Measurements from ENCODE around the gene USP12. TPM values are rescaled to one million over a fixed set of nuclear protein-coding genes. Genes with fewer than 3 reads are reported as not detected.
"Not testable (repeated sequence)": the region's sequence is repeated elsewhere in the genome, so short reads cannot be mapped to it uniquely, and the experiment has no call there.

USP12 gene
- total RNA-seq, 1 donor from 2014 or later: 20.1 TPM

DNA sequence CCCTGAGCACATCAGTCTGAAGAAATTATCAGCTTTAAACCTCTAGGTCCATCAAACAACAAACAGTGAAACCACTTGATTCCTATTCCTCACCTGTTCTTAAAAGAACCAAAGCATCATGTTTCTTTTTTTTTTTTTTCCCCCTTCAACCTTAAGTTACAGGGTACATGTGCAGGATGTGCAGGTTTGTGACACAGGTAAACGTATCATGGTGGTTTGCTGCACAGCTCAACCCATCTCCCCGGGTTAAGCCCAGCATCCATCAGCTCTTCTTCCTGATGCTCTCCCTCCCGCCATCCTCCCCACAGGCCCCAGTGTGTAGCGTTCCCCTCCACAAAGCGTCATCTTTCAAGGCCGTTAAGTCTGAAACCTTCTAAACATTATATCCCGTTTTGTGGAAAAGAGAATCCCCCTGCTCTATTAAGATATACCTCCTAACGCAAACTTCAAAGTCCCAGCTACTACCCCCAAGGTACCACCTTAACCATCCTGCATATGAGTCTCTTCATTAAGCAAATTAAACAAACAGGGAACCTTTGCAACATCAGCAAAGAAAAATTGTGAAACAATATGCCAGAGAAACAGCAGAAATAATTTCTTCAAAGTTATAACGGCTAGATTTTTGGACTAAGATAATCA, 10.8 kb downstream of the USP12 start:
- intact Hi-C loops (cut with micrococcal nuclease): no loop called here

DNA sequence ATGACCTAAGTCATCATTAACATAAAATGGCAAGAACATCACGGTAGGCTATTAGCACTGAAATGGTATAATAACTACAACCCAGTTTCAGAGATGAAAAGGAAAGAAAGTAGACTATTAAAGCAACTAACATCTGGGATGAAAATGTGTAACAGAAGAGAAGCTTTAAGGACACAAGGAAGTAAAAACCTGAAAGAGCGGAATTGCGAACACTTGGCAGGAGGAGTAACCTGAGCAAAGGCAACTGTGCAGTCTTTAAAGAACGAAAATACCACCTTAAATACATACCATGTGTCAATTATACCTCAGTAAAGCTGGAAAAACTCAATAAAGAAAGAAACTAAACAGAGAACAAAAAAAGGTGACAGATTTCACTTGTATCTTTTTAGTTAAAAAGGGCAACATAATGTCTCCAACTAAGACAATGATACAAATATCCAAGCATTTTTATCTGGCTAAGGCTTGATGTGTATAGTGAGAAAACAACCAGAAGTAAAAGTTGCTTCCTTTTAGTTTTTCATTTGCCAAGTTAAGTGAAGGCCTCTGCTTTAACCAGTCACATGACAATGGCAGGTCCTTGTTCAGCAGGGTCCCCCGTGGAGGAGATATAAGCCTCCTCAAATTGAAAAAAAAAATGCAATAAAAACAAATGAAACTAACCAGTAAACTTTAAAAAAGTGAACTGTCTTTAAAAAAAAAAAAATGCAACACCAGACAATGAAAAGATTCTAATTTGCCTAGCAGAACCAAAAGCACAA, 11.6 kb downstream of the USP12 start:
- DNase-seq (no peak), ATAC-seq (no peak)
- intact Hi-C loops (cut with micrococcal nuclease): no loop called here

More for the DNA sequence above, 10.8 kb downstream of the USP12 start:
- ATAC-seq (no peak), DNase-seq (no peak)

DNA sequence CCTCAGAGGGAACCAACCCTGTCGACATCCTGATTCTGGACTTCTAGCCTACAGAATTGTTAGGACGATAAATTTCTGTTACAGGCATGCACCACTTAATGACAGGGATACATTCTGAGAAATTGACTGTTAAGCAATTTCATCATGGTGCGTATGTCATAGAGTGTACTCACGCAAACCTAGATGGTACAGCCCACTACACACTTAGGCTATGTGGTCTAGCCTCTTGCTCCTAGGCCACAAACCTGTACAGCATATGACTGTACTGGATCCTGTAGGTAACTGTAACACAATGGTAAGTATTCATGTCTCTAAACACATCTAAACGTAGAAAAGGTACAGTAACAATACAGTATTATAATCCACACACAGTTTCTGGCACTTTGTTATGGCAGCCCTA, 13.3 kb downstream of the USP12 start:
- DNase-seq (no peak), ATAC-seq (no peak)
- intact Hi-C loops (cut with micrococcal nuclease): no loop called here

DNA sequence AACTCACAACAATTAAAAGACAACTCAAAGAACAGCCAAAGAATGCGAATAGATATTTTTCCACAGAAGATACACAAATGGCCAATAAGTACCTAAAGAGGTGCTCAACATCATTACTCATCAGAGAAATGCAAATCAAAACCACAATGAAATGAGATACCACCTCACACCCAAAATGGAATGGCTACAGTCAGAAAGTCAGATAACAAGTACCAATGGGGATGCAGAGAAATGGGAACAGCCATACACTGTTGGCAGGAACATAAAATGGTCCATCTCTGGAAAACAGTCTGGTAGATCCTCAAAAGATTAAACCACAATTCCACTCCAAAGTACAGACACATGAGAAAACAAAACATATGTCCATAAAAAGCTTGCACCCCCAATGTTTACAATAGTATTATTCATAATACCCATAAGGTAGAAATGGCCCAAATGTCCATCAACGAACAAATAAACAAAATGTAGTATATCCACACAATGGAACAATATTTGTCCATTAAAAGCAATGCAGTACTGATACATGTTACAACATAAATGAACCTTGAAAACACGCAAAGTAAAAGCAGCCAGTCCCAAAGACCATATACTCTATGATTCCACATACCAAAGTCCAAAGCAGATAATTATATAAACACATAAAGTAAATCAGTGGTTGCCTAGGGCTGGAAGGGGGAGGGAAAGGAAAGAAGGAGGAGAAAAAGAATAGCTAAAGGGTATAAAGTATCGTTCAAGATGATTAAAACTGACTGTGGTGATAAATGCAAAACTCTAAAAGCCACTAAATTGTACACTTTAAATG, 19.6 kb downstream of the USP12 start:
- no peak for ATAC-seq
- DNase-seq: no peak
- intact Hi-C loops (cut with micrococcal nuclease): no loop called here

DNA sequence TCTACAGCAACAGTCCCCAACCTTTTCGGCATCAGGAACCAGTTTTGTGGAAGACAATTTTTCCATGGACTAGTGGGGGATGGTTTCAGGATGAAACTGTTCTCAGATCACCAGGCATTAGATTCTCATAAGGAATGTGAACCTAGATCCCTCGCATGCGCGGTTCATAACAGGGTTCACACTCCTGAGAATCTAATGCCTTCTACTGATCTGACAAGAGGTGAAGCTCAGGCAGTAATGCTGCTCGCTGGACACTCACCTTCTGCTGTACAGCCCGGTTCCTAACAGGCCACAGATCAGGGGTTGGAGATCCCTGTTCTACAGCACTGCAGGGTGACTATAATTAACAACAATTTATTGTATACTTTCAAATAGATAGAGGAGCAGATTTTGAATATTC, 21.9 kb downstream of the USP12 start:
- ATAC-seq: no peak

DNA sequence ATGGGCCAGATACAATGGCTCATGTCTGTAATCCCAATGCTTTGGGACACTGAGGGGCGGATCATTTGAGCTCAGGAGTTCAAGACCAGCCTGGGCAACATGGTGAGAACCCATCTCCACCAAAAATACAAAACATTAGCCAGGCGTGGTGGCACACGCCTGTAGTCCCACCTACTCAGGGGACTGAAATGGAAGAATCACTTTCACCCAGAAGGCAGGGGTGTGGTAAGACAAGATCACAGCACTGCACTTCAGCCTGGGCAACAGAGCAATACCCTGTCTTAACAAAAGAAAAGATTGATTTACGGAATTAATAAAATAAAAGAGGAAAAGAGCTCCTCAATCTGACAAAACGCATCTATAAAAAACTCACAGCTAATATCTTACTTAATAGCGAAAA, 22.7 kb downstream of the USP12 start:
- DNase-seq (no peak), ATAC-seq (no peak)
- intact Hi-C loops (cut with micrococcal nuclease): no loop called here

More for the DNA sequence above, 21.9 kb downstream of the USP12 start:
- no peak for DNase-seq
- intact Hi-C loops (cut with micrococcal nuclease): no loop called here

DNA sequence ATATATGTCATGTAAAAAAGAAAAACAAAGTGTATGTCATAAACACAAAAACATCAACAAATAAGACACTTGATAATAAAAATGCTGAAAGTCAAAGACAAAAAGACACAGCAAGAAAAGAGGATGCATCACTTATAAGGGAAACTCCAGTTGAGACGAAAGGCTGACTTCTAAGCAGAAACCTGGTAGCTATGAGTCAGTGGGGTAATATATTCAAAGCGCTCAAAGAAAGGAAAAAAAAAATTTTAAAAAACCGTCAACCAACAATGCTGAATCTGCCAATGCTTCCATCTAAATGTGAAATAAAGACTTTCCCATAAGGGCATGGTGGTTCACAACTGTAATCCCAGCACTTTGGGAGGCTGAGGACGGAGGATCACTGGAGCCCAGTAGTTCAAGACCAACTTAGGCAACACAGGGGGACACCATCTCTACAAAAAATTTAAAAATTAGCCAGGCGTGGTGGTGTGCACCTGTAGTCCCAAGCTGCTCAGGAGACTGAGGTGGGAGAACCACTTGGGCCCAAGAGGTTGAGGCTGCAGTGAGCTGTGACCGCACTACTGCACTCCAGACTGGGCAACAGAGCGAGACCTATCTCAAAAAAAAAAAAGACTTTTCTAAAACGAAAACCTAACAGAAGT, 24.0 kb downstream of the USP12 start:
- ATAC-seq (no peak), DNase-seq (no peak)
- intact Hi-C loops (cut with micrococcal nuclease): no loop called here

DNA sequence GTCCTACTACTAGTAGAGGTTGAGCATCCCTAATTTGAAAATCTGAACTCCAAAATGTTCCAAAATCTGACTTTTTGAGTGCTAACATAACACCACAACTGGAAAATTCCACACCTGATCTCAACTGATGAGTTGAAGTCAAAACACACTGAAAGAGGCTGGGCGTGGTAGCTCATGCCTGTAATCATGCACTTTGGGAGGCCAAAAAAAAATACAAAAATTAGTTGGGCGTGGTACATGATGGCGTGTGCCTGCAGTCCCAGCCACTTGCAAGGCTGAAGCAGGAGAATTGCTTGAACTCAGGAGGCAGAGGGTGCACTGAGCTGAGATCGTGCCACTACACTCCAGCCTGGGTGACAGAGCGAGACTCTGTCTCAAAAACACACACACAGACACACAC, 29.9 kb downstream of the USP12 start:
- no peak for ATAC-seq
- no peak for DNase-seq
- intact Hi-C loops (cut with micrococcal nuclease): no loop called here

DNA sequence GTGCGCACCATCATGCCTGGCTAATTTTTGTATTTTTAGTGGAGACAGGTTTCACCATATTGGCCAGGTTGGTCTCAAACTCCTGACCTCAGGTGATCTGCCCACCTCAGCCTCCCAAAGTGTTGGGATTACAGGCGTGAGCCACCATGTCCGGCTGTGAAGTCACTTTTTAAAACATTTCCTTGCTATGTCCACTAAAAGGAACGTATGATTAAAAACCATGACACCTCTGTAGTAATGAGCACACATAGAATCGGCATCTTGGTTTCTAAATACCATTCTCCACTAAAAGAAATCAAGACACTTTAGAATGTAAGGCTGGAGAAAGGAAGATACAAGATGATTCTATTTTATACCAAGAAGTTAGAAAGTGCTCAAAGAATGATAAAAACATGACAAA, 30.5 kb downstream of the USP12 start:
- ATAC-seq; intact Hi-C loops (cut with micrococcal nuclease); DNase-seq: not testable (repeated sequence)

DNA sequence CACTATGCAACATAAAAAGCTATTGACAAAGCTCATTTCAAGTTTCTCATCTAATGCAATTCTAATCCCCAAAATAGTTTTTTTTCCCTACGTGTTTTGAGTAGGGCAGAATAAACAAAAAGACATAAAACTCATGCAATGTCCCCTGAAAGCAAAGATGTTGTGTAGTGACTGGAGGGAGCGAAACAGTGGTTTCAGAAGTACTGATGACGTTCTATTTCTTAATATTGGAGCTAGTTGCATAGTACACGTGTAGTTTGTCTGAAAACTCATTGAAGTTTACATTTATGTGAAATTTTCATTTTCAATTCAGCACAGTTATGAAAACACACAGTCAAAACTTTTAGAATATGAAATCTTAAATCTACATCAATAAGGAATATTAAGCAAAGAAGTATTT, 31.6 kb downstream of the USP12 start:
- ATAC-seq (no peak), DNase-seq (no peak)
- intact Hi-C loops (cut with micrococcal nuclease): no loop called here

DNA sequence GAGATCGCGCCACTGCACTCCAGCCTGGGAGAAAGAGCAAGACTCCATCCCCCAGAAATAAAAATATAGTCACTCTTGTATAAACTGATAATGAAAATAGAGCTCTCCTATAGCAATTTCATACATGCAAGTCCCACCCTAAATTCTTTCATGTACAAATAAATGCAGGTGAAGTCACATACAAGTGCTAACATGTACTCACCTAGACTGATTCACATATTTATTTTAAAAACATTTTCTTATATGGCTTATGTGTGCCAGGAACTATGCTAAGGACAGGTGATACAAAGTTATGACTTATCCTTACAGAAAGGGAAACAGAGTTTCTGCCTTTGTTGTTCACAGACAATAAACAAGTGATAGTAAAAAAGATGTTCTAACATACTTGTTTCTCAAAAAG, 32.0 kb downstream of the USP12 start:
- intact Hi-C loops (cut with micrococcal nuclease): no loop called here
- ATAC-seq (no peak), DNase-seq (no peak)

DNA sequence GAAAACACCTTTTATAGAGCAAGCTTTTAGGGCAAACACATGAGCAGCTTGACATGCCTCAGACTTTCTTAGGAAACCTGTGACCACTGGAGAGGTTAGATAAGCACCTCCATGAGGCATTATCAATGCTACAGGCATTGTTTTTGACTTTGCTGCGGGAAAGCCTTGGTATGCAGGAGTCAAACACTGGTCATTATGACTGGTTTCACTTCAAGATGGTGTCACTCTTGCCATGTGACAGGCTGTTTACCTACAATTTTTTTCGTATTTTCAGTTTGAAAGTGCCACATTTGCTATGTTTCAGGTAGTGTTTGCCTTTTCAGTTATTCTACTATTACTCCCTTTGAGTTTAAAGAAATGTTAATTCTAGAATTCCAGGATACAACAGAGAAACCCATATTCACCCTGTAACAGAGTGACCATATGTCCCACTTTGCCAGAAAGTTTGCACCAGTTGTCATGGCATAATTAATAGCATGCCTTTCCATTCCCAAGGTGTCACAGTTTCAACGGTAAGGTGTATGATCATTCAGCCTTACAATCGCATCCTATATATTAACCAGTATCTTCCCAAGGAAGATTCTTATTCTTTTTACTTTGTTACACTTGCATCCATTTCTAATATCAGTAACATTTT, 33.0 kb downstream of the USP12 start:
- no peak for DNase-seq
- intact Hi-C loops (cut with micrococcal nuclease): no loop called here
- no peak for ATAC-seq

DNA sequence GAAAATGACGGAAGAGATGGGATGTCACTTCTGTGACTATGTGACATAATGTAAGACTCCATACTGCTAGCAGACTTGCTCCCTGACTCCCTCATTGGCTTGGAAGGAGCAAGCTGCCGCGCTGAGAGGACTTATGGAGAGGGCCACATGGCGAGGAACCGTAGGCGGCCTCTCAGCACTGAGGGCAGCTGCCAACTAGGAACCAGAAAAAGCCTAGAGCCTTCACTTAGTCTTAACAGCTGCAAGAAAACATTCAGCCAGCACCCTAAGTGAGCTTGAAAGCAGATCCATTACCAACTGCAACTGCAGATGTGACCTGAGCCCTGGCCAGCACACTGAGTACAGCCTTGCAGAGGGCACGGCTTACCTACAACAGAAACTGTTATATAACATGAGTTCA, 33.9 kb downstream of the USP12 start:
- ATAC-seq (peak; percentile 83), DNase-seq (peak; percentile 36)
- intact Hi-C loops (cut with micrococcal nuclease): no loop called here

DNA sequence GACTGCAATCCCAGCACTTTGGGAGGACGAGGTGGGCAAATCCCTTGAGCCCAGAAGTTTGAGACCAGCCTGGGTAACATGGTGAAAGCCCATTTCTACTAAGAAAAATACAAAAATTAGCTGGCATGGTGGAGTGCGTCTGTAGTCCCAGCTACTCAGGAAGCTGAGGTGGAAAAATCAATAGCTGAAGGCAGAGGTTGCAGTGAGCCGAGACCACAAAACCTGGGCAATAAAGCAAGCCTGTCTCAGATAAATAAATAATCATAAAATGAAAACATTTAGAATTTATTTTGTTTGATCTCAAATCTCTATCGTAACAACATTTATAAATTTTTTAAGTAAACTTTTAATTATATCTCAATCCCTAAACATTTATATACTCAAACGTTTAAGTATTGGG, 36.6 kb downstream of the USP12 start:
- DNase-seq (no peak), ATAC-seq (no peak)
- intact Hi-C loops (cut with micrococcal nuclease): no loop called here

DNA sequence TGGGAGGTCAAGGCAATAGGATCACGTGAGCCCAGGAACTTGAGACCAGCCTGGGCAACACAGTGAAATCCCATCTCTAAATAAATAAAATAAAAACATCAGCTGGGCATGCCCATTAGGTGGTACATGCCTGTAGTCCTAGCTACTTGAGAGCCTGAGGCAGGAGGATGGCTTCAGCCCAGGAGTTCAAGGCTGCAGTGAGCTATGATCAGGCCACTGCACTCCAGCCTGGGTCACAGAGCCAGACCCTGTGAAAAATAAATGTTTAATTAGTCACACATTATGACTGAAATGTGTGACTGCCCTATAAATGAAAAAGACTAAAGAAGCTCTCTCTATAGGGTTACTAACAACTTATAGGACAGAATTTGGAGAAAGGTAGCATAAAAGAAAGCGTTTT, 37.7 kb downstream of the USP12 start:
- intact Hi-C loops (cut with micrococcal nuclease): no loop called here
- ATAC-seq: no peak

DNA sequence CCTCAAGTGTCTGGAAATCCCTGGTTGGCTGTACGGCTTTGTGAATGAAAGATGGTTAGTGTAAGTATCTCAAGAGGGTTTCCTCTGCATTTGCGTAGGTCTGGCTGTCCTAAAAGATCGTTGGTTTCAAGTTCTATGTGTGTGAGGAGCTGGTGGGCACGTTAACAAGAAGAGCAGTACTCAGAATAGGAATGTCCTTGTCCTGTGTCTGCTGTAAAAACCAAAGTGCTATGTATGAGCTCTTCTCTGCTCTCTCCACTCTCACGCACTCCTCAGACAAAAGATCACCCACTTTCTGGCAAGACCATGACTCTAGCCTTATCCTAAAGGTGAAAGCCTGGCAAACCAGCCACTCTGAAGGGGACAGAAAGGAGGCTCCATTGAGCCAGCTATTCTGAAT, 39.1 kb downstream of the USP12 start:
- ATAC-seq: no peak
- DNase-seq: no peak
- intact Hi-C loops (cut with micrococcal nuclease): no loop called here

More for the DNA sequence above, 37.7 kb downstream of the USP12 start:
- DNase-seq: no peak

DNA sequence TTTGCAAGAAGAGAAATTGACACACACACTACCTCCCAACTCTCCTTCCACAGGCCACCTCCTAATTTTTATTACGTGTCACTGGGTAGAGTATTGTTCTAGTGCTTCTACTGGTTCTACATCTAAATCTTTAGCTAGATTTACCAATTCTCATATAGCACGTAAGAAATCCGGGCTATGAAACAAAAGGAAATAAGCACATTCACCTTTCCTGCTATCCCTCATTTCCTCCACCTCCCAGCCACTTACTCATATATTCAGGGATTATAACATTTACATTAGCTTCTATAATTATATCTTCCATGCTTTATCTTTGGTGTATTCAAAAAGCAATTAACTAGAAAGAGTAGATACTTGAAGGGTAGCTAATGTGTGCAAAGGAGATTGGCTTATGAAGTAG, 39.7 kb downstream of the USP12 start:
- intact Hi-C loops (cut with micrococcal nuclease): no loop called here
- ATAC-seq (no peak), DNase-seq (no peak)

DNA sequence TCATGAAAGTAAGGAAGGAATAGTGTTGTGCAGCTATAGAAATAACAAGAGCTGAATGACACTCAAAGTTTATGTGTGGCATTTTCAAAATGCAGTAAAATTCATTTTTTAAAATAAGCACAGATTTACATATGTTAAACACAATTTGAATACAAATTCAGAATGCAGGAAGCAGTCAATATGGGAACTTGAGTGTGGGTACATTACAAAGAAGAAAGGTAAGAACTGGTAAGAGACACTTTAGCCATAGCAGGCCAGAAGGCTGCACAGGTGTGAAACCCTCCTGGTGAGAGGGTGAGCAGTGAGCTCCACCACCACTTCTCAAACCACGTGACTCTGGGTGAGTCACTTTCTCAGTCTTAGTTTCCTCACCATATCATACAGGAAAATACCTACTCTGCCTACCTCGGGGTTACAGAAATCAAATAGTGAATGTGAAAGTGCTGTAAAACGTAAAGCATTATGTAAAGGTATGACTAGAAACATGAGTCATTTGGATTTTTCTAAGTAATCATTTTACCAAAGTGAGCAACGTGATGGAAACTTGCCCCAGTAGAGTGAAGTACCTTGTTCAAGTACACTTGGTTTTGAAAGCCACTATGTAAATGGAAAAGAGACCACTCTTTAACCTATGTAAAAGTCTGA, 40.5 kb downstream of the USP12 start:
- DNase-seq (no peak), ATAC-seq (peak; percentile 40)
- intact Hi-C loops (cut with micrococcal nuclease): no loop called here
